Uterus (tissue), 4 donors: ENCODE data around the gene DEXI. TPM values are rescaled to one million over a fixed set of nuclear protein-coding genes. Genes with fewer than 3 reads are reported as not detected.

ENCODE experiments used
- DNase-seq, 2 donors: peaks; one replicate each; pipeline ENCODE4 v3.0.0-alpha.2; 2019 to 2020
- H3K27ac ChIP-seq, 2 donors: fragments of 200-600 bp; sonication (generic); 1 replicate in 1 of 2; 2 replicates in 1 of 2; pipeline ENCODE4 v1.5.1; 2016 to 2018
- H3K27me3 ChIP-seq, 2 donors: fragments of 200-600 bp; sonication (generic); one replicate each; pipeline ENCODE4 v1.5.1; 2018 to 2019; ENCODE audit warnings: control low read depth in 1 of 2
- H3K36me3 ChIP-seq, 2 donors: fragments of 200-600 bp; sonication (generic); one replicate each; pipeline ENCODE4 v1.5.1; 2019; ENCODE audit warnings: control low read depth in 1 of 2
- H3K4me1 ChIP-seq, 2 donors: fragments of 200-600 bp; sonication (generic); one replicate each; pipeline ENCODE4 v1.5.1; 2018 to 2019; ENCODE audit warnings: control low read depth in 1 of 2
- H3K4me3 ChIP-seq, 2 donors: fragments of 200-600 bp; sonication (generic); 1 replicate in 1 of 2; 2 replicates in 1 of 2; pipeline ENCODE4 v1.5.1; 2018 to 2019; ENCODE audit warnings: mild to moderate bottlenecking in 1 of 2
- H3K9me3 ChIP-seq, 2 donors: fragments of 200-600 bp; sonication (generic); one replicate each; pipeline ENCODE4 v1.5.1; 2019; ENCODE audit warnings: control low read depth in 1 of 2
- CTCF ChIP-seq, 4 experiments: fragments of 200-600 bp in 2 of 4; fragments of 450-650 bp in 2 of 4; sonication (generic) in 2 of 4; IDR thresholded peaks; one replicate each; pipeline ENCODE4 v1.5.1; 2016 to 2019; ENCODE audit warnings: antibody characterized with exemption in 4 of 4, mild to moderate bottlenecking in 2 of 4, moderate library complexity in 1 of 4
- POLR2A ChIP-seq, 2 donors: fragments of 450-650 bp; IDR thresholded peaks; one replicate each; pipeline ENCODE4 v1.6.1; 2016; ENCODE audit warnings: antibody characterized with exemption in 2 of 2, mild to moderate bottlenecking in 1 of 2, moderate library complexity in 1 of 2
- intact Hi-C: fragments of 100-400 bp; cut with DNase I; formaldehyde crosslinking; loops from one replicate; pipeline ENCODE4 v1.15.1; 2023; ENCODE audit warnings: low total_unique reads
- total RNA-seq, 4 donors: library from RNA; depleted of rRNA in 3 of 4; stranded (reverse); fragments of >200 nt in 3 of 4; gene quantifications; one replicate each; pipeline versions ENCODE4 v1.1.0 to v1.2.4, GENCODE V29; 2014 to 2023
- donor health status: DM: yes; HTN: yes; CAD: no.

DEXI gene
- total RNA-seq, 4 donors from 2014 or later: 15.6 to 70.2 (median 42.6) TPM

- no peaks in the 10 kb centered on the region for H3K9me3 ChIP-seq
Measured at GRCh38 chr16:10987361-10988163, 45.3 kb upstream of the DEXI start.

DNA sequence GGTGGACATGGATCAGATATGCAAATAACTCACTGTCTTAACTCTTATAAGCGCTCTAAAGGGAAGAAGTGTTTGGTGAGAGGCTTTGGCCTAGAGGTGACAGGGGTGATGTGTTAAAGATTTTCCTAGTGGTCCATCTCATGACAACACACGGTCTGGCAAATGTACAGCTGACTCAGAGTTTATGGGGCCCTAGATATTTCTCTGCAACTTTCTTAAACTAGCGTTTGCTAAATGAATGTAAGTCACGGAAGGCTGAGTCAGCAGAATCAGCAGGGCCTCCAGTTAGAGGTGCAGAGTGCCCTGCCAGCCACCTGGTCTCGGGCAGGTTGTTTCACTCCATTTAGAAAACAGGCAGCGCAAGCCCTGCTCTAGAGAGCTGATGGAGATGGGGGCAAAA, 42.2 kb upstream of the DEXI start:
- Histone ChIP-seq H3K27ac (no peak overlapping the region), H3K9me3 (no peaks in the 10 kb centered on the region), H3K27me3 (no peaks in the 10 kb centered on the region), H3K36me3 (no peaks in the 10 kb centered on the region), H3K4me3 (no peak overlapping the region), H3K4me1 (peaks cover 0 to under 1% of the 10 kb centered on the region in 2 donors)
- TF ChIP-seq CTCF (IDR thresholded peaks at IDR 0.05) (no peak), POLR2A (IDR thresholded peaks at IDR 0.05) (no peak)
- no peak for DNase-seq
- intact Hi-C loops: no loop called here

More at GRCh38 chr16:10987361-10988163, 45.3 kb upstream of the DEXI start:
- no peak for TF ChIP-seq POLR2A (IDR thresholded peaks at IDR 0.05)
- H3K27ac ChIP-seq: no peak overlapping the region
- H3K36me3 ChIP-seq: no peaks in the 10 kb centered on the region
- H3K4me1 ChIP-seq: no peaks in the 10 kb centered on the region
- no peaks in the 10 kb centered on the region for H3K27me3 ChIP-seq
- no peak for DNase-seq
- intact Hi-C loops: no loop called here
- H3K4me3 ChIP-seq: no peak overlapping the region

- Histone ChIP-seq H3K27me3 (no peaks in the 10 kb centered on the region), H3K36me3 (no peaks in the 10 kb centered on the region), H3K4me1 (peaks cover 0 to 4% of the 10 kb centered on the region in 2 donors), H3K9me3 (no peaks in the 10 kb centered on the region), H3K4me3 (no peak overlapping the region), H3K27ac (no peak overlapping the region)
- TF ChIP-seq POLR2A (IDR thresholded peaks at IDR 0.05) (no peak), CTCF (IDR thresholded peaks at IDR 0.05) (no peak)
- intact Hi-C loops: no loop called here
- DNase-seq: no peak
Measured at GRCh38 chr16:10983159-10983558, 40.9 kb upstream of the DEXI start.

DNA sequence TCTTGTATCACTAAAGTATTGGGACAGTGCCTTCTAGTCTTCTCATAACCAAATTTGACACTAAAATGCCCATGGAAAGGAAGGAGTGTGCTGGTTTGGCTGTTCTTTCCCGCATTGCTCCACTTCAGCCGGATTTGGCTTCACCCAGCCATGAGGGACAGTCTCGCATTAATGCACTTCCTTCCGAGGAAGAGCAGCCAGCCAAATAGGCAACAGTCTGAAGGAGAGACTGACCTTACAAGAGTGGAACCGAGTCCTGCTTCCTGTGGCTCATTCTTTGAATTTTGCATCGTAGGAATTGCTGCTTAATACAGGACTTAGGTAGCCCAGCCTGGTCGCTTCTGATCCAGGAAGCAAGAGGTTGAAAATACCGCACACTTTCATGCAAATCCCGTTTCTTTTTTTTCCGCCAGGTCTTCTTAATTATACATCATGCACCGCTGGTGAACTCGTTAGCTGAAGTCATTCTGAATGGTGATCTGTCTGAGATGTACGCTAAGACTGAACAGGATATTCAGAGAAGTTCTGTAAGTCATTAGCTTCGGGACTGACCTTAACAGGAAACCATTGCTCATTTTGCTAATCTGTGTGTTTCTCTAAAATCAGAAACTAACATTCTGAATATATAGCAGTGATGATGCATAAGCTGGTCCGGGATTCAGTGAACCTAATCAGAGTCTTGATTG, 40.3 kb upstream of the DEXI start:
- Histone ChIP-seq H3K27ac (no peak overlapping the region), H3K27me3 (no peaks in the 10 kb centered on the region), H3K9me3 (no peaks in the 10 kb centered on the region), H3K36me3 (no peaks in the 10 kb centered on the region), H3K4me1 (peaks cover 0 to 4% of the 10 kb centered on the region in 2 donors), H3K4me3 (no peak overlapping the region)
- TF ChIP-seq CTCF (IDR thresholded peaks at IDR 0.05): no peak
- TF ChIP-seq POLR2A (IDR thresholded peaks at IDR 0.05): no peak
- no peak for DNase-seq
- intact Hi-C loops: no loop called here

GRCh38 chr16:10981697-10982216, 39.5 kb upstream of the DEXI start:
- H3K27me3 ChIP-seq: no peaks in the 10 kb centered on the region
- H3K36me3 ChIP-seq: no peaks in the 10 kb centered on the region
- TF ChIP-seq POLR2A (IDR thresholded peaks at IDR 0.05) (no peak), CTCF (IDR thresholded peaks at IDR 0.05) (no peak)
- no peaks in the 10 kb centered on the region for H3K9me3 ChIP-seq
- H3K4me1 ChIP-seq: peaks cover 0 to 4% of the 10 kb centered on the region in 2 donors
- H3K4me3 ChIP-seq: no peak overlapping the region
- DNase-seq: no peak
- no peak overlapping the region for H3K27ac ChIP-seq
- intact Hi-C loops: no loop called here
